ENCODE results near the gene TMEM91.
A peak's percentile ranks its signal among the peaks of the same experiment; 100 is the strongest.

DNA sequence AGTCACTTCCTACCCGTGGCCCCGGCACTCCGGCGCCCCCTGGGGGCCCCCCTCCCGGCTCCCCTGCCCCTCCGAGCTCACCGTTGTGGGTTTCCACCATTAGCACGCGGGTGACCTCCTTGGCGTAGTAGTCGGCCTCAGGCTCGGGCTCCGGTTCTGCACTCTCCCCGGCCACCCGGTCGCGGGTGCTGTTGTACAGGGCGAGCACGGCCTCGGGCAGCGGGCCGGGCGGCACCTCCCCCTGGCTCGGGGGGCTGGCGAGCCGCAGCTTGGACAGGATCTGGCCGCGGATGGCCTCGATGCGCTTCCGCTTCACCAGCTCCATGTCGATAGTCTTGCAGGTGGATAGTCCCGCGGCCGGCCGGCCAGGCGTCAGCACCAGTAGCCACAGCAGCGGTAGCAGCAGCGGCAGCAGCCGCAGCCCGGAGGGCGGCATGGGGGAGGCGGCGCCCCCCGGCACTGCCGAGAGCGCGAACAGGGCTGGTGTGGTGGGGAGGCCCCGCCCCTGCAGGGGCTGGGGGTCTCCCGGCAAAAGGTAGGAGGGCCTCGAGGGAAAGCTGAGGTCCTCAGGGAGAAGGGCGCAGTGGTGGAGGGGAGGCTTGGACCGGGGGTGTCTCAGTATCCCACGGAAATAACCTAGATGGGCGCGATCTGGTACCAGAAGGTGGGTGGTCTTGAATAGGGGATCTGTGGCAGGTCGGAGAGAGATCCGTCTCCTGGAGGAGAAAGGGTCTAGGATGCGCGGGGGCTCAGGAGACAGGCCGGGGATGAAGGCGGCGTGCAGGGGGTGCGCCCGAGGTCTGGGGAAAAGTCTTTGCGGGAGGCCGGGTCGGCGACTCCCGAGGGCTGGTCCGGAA, 23.5 kb upstream of the TMEM91 start:
- TF ChIP-seq, protein P1, sequence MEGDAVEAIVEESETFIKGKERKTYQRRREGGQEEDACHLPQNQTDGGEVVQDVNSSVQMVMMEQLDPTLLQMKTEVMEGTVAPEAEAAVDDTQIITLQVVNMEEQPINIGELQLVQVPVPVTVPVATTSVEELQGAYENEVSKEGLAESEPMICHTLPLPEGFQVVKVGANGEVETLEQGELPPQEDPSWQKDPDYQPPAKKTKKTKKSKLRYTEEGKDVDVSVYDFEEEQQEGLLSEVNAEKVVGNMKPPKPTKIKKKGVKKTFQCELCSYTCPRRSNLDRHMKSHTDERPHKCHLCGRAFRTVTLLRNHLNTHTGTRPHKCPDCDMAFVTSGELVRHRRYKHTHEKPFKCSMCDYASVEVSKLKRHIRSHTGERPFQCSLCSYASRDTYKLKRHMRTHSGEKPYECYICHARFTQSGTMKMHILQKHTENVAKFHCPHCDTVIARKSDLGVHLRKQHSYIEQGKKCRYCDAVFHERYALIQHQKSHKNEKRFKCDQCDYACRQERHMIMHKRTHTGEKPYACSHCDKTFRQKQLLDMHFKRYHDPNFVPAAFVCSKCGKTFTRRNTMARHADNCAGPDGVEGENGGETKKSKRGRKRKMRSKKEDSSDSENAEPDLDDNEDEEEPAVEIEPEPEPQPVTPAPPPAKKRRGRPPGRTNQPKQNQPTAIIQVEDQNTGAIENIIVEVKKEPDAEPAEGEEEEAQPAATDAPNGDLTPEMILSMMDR (IDR thresholded peaks at IDR 0.05): peak; percentile 63
- peak; percentile 77 for TF ChIP-seq EZH2 (IDR thresholded peaks at IDR 0.05)
- TF ChIP-seq EZH2phosphoT487 (IDR thresholded peaks at IDR 0.05): peak; percentile 84

Data from neural progenitor cell (in vitro differentiated cells).